GM18526 (cell line): ENCODE data around the gene EIF4E1B.

ENCODE experiments used
- POLR2A ChIP-seq: IDR thresholded peaks from 3 replicates; pipeline ENCODE4 v1.6.1; 2011; ENCODE audit not compliant: insufficient read length; ENCODE audit errors: extremely low read depth

Gene EIF4E1B

GRCh38 chr5:176676361-176676824, 45.9 kb downstream of the EIF4E1B start:
- TF ChIP-seq POLR2A = no peak

DNA sequence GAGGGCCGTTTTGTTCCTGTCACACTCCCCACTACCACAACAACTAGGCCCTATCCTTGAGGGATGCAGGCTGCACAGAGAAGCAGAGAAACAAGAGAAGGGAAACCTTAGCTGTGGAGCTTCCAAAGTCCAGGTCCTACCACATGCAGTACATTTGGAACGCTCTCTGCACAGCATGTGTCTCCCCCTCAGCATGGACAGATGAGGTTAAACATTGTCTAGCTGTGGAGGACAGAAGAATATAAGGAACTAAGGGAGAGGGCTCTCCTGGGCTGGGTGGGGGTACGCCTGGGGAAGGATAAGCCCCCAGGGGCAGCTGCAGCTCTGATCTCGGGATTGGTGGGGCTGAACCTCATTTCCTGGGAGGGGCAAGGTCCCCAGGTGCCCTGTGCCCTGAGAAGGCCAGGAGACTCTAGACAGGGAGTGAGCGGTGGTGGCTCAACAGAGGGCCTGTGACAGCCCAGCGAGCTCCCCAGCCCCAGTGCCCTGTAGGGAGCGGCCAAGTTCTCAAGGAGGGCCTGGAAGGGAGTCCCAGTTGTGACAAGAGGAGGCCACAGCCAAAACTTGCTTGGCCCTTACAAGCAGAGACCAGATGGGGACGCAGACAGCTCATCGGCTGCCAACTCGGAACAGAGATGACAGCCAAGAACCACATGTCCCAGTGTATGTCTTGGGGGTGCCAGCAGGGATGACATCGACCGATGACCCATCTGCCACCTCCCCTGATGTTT, 46.9 kb downstream of the EIF4E1B start:
- TF ChIP-seq POLR2A = no peak

- no peak for TF ChIP-seq POLR2A
These were observed 48.1 kb downstream of the EIF4E1B start for GRCh38 chr5:176678584-176678983.

- no peak for TF ChIP-seq POLR2A
These were observed 49.1 kb downstream of the EIF4E1B start for GRCh38 chr5:176679365-176680225.

- TF ChIP-seq POLR2A = no peak
These were observed 49.7 kb downstream of the EIF4E1B start for GRCh38 chr5:176680226-176680563.

GRCh38 chr5:176682016-176682531, 51.6 kb downstream of the EIF4E1B start:
- TF ChIP-seq POLR2A = no peak

DNA sequence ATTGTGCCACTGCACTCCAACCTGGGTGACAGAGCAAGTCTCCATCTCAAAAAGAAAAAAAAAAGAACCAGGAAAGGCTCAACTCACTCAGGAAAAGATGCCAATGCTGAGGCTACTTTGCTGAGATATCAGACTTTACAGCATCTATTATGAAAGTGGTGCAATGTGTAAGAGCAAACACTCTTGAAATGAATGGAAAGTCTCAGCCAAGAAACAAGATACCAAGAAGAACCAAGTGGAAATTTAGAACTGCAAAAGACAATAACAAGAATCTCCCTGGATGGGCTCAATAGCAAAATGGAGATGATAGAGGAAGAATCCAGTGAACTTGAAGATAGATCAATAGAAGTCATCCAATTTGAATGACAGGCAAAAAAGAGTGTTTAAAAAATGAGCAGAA, 54.5 kb downstream of the EIF4E1B start:
- TF ChIP-seq POLR2A = no peak

- no peak for TF ChIP-seq POLR2A
These were observed 56.8 kb downstream of the EIF4E1B start for GRCh38 chr5:176687247-176687646.

GRCh38 chr5:176687881-176688280, 57.4 kb downstream of the EIF4E1B start:
- TF ChIP-seq POLR2A = no peak

- TF ChIP-seq POLR2A = no peak
These were observed 60.4 kb downstream of the EIF4E1B start for GRCh38 chr5:176690911-176691310.

- TF ChIP-seq POLR2A = no peak
These were observed 61.0 kb downstream of the EIF4E1B start for GRCh38 chr5:176691524-176691923.

GRCh38 chr5:176692326-176692725, 61.9 kb downstream of the EIF4E1B start:
- TF ChIP-seq POLR2A = no peak

- no peak for TF ChIP-seq POLR2A
These were observed 62.5 kb downstream of the EIF4E1B start for GRCh38 chr5:176692839-176693476.

DNA sequence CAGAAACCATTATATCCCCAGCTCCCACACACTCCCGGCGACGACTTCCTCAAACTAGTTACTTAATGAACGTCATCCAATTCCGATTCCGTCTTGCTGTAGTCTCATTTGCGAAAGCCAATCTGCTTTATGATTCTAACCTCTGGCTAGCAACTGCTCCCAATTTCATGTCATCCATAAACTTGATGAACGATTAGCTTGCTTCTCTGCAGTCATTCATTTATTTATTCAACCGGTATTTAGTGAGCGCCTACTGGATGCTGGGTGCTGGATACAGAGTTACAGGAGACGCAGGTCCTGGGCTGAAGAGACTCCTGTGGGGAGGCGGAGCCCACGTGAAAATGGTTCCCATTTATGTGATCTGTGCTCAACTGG, 63.0 kb downstream of the EIF4E1B start:
- TF ChIP-seq POLR2A = no peak

- TF ChIP-seq POLR2A = no peak
These were observed 63.7 kb downstream of the EIF4E1B start for GRCh38 chr5:176694146-176694545.

GRCh38 chr5:176694631-176695030, 64.2 kb downstream of the EIF4E1B start:
- TF ChIP-seq POLR2A = no peak
